Thyroid gland (tissue), 4 donors: ENCODE data around the gene JPT2.

Experiments used
- POLR2A ChIP-seq, 2 donors: fragments of 450-650 bp; IDR thresholded peaks; one replicate each; pipeline ENCODE4 v1.6.1; 2017; ENCODE audit warnings: antibody characterized with exemption in 2 of 2, mild to moderate bottlenecking in 2 of 2, moderate library complexity in 1 of 2
- TF ChIP-seq, protein P1 (sequence below), 6 experiments: fragments of 200-600 bp in 3 of 6; fragments of 450-650 bp in 3 of 6; sonication (generic) in 3 of 6; IDR thresholded peaks; one replicate each; pipeline ENCODE4 v1.5.1; 2016 to 2019; ENCODE audit warnings: antibody characterized with exemption in 6 of 6, mild to moderate bottlenecking in 2 of 6, inconsistent platforms in 1 of 6, moderate library complexity in 1 of 6

DNA sequence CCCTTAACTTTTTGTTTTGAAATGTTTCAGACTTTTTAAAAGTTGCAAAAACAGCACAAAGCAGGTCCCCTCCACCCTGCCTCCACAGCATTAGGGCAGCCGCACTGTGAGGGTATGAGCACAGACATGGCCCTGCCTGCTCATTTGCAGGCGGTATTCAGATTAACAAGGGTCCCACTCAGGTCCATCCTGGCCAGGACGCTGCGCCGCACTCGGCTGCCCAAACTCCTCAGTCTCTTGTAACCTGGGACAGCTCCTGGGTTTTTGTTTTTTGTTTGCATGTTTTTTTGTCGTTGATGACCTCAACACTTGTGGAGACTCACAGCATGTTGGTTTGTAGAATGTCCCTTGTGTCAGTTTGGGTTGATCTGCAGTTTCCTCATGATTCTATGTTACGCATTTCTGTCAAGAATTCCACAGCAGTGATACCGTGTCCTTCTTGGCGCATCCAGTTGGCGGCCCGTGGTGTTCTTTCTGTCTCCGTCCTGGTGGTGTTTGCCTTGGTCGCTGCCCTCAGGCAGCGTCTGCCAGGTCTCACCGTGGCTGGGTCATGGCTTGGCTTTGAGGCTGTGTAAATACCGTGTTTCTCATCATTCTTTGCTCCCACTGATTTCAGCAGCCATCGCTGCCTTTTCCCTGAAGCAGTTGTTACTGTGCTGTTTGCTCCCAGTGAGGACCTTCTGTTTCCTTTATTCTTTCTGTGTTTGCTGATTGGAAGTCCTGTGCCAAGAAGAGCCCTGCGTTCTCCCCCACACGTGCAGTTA lies 47.4 kb upstream of the JPT2 start:
- no peak for TF ChIP-seq POLR2A (IDR thresholded peaks at IDR 0.05)
- TF ChIP-seq, protein P1, sequence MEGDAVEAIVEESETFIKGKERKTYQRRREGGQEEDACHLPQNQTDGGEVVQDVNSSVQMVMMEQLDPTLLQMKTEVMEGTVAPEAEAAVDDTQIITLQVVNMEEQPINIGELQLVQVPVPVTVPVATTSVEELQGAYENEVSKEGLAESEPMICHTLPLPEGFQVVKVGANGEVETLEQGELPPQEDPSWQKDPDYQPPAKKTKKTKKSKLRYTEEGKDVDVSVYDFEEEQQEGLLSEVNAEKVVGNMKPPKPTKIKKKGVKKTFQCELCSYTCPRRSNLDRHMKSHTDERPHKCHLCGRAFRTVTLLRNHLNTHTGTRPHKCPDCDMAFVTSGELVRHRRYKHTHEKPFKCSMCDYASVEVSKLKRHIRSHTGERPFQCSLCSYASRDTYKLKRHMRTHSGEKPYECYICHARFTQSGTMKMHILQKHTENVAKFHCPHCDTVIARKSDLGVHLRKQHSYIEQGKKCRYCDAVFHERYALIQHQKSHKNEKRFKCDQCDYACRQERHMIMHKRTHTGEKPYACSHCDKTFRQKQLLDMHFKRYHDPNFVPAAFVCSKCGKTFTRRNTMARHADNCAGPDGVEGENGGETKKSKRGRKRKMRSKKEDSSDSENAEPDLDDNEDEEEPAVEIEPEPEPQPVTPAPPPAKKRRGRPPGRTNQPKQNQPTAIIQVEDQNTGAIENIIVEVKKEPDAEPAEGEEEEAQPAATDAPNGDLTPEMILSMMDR (IDR thresholded peaks at IDR 0.05): no peak
